HG02588 (cell line): ENCODE data around the gene PLA2G2D.

Experiments used
- ATAC-seq: cut with Tn5 transposase; IDR thresholded peaks from one replicate; pipeline ENCODE4 v1.9.1; 2021; ENCODE audit warnings: mild to moderate bottlenecking, moderate library complexity; ENCODE audit not compliant: unreplicated experiment

PLA2G2D gene

DNA sequence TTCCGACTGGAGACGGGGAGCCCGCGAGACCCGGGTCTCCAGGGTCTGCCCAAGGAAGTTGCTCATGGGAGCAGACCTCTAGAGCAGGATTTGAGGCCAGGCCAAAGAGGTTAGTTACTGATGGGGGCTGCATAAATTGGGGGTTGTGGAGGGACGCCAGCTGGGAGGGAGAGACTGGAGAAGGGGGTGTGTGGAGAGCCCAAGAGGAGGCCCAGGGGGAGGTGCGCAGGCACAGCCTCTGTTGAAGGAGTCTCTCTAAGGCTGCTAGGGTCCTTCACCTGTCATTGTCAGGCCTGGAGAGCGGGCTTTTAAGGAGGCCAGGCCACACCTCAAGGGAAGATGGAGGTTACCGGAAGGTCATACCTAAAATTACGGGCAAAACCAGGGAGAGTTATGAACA, 49.0 kb downstream of the PLA2G2D start:
- ATAC-seq = no peak

GRCh38 chr1:20069874-20070273, 49.5 kb downstream of the PLA2G2D start, which contains the start of gene PLA2G5:
PLA2G5 (plus strand) TSS chr1:20070194; CDS start chr1:20084831, 14,637 bp downstream.
- ATAC-seq = no peak

- no peak for ATAC-seq
These were observed 50.6 kb downstream of the PLA2G2D start for GRCh38 chr1:20068722-20069121.

DNA sequence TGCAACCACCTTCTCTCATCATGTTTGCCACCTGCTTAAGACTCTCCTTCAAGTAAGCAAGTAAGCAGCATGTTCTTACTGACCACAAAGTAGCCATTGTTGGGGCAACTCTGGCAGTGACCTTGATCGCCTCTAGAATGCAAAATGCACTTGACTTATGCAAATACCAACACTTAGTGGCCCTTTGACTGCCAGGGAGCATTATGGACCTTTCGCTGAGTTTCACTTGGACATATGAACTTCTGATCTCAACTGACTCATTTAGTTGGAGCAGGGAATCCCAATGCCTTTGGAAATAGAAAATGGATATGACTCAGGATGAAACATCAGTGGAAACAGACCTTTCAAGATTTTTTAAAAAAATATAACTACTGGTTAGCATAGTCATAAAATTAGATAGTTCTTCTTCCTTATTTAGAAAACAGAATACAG, 55.5 kb downstream of the PLA2G2D start:
- ATAC-seq = no peak
